GM10847 (cell line): ENCODE measurements around the gene SERTAD2.

Experiments
- POLR2A ChIP-seq: IDR thresholded peaks from 2 replicates; pipeline ENCODE4 v1.6.1; 2011; ENCODE audit not compliant: insufficient read length; ENCODE audit errors: extremely low read depth

Gene SERTAD2

GRCh38 chr2:64679673-64680425 is 26.1 kb upstream of the SERTAD2 start:
- no peak for TF ChIP-seq POLR2A

- TF ChIP-seq POLR2A, result no peak
Observed at GRCh38 chr2:64678771-64679590, 25.3 kb upstream of the SERTAD2 start.

GRCh38 chr2:64677530-64677929 is 23.8 kb upstream of the SERTAD2 start:
- TF ChIP-seq POLR2A, result no peak

GRCh38 chr2:64675860-64676259 is 22.1 kb upstream of the SERTAD2 start:
- TF ChIP-seq POLR2A, result no peak

GRCh38 chr2:64672708-64673107 is 19.0 kb upstream of the SERTAD2 start:
- no peak for TF ChIP-seq POLR2A

GRCh38 chr2:64670047-64670446 is 16.3 kb upstream of the SERTAD2 start:
- no peak for TF ChIP-seq POLR2A

- no peak for TF ChIP-seq POLR2A
Observed at GRCh38 chr2:64669288-64669687, 15.6 kb upstream of the SERTAD2 start.

- TF ChIP-seq POLR2A, result no peak
Observed at GRCh38 chr2:64668542-64668941, 14.8 kb upstream of the SERTAD2 start.

GRCh38 chr2:64667535-64667934 is 13.8 kb upstream of the SERTAD2 start:
- no peak for TF ChIP-seq POLR2A

GRCh38 chr2:64666810-64667438 is 13.2 kb upstream of the SERTAD2 start:
- no peak for TF ChIP-seq POLR2A

GRCh38 chr2:64665709-64666108 is 12.0 kb upstream of the SERTAD2 start:
- no peak for TF ChIP-seq POLR2A

- no peak for TF ChIP-seq POLR2A
Observed at GRCh38 chr2:64663402-64663801, 9.7 kb upstream of the SERTAD2 start.

- no peak for TF ChIP-seq POLR2A
Observed at GRCh38 chr2:64661741-64662169, 8.0 kb upstream of the SERTAD2 start.

GRCh38 chr2:64659252-64659651 is 5.5 kb upstream of the SERTAD2 start:
- no peak for TF ChIP-seq POLR2A

- TF ChIP-seq POLR2A, result no peak
Observed at GRCh38 chr2:64658269-64658668, 4.6 kb upstream of the SERTAD2 start.

- TF ChIP-seq POLR2A, result no peak
Observed at GRCh38 chr2:64657411-64657810, 3.7 kb upstream of the SERTAD2 start.
